GM21381 (cell line): ENCODE data around the gene EPAS1.

Experiments
- ATAC-seq: cut with Tn5 transposase; IDR thresholded peaks from one replicate; pipeline ENCODE4 v1.9.1; 2021; ENCODE audit warnings: mild to moderate bottlenecking, moderate library complexity; ENCODE audit not compliant: unreplicated experiment

Gene EPAS1

DNA sequence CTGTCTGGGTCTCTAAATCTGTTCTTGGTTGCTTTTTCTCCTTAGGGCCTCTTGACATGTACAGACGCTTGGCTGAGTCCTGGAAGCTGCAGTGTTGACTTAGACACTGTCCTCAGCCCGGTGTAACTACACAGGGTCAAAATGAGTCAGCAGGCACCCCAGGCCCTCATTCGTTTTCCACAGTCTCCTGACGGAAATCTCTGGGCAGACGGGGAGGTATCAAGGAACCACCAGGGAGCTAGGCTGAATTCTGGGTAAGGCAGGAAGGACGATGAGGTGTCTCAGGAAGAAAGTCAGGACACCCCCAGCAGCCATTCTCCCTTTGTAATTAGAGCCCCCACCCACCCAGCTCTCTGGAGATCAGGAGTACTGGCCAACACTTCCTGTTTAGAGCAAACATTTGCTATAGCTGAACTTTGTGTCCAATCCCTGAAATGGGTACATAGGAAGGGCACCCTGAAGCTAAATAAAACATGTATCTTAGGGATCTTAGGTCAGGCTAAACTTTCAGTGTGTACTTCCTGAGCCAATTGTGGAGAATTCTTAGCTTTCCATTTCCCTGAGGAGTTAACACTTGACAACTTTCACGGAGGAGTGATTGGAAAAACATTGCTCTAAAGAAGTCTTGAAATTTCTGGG, 23.9 kb upstream of the EPAS1 start:
- no peak for ATAC-seq

GRCh38 chr2:46273919-46274318, 23.3 kb upstream of the EPAS1 start:
- ATAC-seq, result no peak

DNA sequence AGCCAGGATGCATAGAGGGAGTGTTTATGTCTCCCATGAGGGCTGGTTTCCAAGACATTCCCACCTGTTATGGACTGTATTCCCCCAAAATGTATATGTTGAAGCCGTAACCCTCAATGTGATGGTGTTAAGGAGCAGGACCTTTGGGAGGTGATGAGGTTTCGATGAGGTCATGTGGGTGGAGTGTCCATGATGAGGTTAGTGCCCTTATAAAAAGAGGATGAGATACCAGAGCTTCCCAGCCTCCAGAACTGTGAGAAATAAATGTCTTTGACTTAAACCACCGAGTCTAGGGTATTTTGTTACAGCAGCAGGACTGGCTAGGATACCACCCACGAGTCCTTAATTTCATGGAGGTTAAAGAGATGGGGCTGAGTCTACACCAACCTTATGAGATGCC, 22.6 kb upstream of the EPAS1 start:
- no peak for ATAC-seq

DNA sequence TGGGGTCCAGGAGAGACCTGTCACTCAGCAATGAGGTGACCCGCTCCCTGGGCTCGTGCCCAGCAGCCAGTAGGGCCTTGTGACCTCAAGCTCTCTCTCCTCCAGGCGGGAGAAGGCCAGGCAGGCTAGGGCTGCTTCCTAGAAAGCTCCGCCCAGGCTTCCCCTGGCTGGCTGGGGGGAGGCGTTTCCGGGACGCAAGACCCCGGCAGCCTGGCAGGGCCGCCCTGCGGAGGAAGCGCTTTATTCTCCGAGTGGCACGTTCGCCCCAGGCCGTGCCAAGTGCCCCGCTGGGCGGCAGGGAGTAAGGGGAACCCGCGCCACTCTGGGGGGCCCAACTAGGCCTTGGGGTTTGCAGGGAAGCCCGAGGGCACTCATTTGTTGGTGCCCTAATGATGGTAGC, 21.2 kb upstream of the EPAS1 start:
- no peak for ATAC-seq

DNA sequence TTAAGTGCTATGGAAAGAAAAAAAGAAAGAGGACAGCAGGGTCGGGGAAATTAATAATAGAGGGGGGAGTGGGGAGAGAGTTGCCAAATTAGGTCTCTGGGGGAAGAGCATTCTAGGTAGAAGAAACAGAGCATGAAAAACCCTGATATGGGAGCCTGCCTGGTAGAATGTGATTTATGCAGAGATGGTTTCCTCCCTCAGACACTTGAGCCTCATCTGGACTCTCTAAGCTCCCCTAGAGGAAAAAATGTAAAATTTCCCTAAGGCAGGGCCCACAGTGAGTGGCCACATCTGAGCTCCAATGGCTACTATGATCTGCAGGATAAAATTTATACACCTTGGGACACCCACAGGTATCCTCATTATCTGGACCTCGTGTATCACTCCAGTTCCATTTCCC, 20.6 kb upstream of the EPAS1 start:
- ATAC-seq, result no peak

DNA sequence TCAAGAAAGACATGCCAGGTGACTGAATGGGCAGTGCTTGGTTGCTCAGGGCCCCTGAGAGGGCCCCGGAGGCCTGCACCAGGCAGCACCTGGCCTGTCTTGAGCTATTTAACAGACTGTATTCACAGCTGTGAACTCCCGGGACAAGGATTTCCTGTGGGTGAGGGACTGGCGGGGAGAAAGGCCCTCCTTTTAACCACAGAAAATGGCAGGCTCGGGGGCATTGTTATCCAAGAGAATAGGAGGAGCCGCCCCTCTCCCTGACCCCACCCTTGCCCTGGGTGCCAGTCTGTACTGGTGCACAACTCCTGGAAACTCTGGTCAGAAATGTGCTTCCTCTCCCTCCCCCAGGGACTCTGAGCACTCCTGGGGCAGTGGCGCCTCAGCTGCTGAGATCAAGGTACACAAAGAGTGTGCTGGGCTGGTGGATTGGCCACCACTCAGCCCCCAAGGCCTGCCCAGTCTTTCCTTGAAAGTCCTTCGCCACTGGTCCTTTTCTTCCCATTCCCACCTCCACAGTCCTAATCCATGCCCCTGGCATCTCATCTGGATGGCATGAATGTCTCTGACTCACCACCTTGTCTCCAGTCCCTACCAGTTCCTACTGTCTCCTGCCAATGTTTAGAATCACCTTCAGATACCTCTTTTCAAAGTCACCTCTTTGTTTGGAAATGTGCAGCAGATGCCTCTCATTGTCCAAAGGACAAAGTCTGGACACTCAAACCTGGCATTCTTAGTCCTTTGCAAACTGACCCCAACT, 19.6 kb upstream of the EPAS1 start:
- ATAC-seq, result no peak

- no peak for ATAC-seq
Measured at GRCh38 chr2:46278952-46279351, 18.3 kb upstream of the EPAS1 start.

DNA sequence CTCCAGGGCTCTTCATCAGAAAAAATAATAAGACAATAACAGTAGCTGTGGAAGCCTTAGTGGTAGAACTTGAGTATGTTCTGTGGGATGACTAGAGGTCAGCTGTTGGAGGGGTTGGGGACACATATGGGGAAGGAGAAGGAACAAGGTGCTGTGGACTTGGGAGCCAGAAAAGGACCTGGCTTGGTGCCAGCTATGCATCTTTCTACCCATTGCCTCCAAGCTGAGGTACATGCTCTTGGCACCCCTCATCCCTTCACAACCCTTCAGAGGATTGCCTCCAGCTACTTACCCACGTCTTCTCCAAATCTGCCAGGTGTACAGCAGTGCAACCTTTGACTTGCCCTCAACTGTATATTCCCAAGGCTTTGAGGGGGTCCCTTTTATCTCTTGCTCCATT, 15.3 kb upstream of the EPAS1 start:
- no peak for ATAC-seq

GRCh38 chr2:46283693-46284092, 13.5 kb upstream of the EPAS1 start:
- no peak for ATAC-seq

DNA sequence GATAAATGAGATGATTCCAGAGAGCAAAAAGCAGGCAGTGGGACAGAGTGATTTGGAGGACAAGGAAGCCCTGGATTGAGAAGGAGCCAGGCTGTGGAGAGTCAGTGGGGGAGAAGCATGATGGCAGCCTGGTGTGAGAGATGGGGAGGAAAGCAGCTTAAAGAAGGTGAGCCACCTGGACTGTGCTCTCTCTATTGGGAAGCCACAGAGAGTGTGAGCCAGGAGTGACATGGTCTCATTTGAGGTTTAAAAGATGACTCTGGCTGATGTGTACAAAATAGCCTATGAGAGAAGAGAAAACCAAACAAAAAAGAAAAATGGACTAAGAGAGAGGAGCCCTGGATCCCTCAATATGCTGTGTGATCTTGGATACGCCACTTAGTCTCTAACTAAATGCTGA, 12.9 kb upstream of the EPAS1 start:
- no peak for ATAC-seq

- no peak for ATAC-seq
Measured at GRCh38 chr2:46284796-46285195, 12.4 kb upstream of the EPAS1 start.

- ATAC-seq, result no peak
Measured at GRCh38 chr2:46286715-46287114, 10.5 kb upstream of the EPAS1 start.

GRCh38 chr2:46290078-46290477, 7.1 kb upstream of the EPAS1 start:
- no peak for ATAC-seq

DNA sequence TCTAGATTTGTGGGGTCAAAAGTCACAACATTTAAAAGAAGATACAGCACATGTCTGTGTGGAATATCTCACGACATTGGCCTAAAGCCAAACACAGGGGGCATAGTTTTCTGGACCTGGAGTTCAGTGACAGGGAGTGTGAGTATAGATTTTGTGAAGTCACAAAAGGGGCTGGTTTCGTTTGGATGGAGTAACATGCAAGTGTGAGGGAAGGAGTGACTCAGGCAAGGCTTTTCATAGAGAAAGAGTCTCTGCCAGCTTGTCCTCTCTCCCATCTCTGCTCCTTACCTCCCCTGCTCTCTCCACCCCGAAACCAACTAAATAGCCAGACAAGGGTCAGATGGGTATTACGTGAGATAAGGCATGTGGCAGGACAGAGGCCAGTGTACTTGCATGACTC, 3.7 kb upstream of the EPAS1 start:
- ATAC-seq, result no peak

GRCh38 chr2:46294176-46294836, 2.9 kb upstream of the EPAS1 start:
- ATAC-seq, result no peak

GRCh38 chr2:46296216-46296839, 879 bp upstream of the EPAS1 start:
- no peak for ATAC-seq

DNA sequence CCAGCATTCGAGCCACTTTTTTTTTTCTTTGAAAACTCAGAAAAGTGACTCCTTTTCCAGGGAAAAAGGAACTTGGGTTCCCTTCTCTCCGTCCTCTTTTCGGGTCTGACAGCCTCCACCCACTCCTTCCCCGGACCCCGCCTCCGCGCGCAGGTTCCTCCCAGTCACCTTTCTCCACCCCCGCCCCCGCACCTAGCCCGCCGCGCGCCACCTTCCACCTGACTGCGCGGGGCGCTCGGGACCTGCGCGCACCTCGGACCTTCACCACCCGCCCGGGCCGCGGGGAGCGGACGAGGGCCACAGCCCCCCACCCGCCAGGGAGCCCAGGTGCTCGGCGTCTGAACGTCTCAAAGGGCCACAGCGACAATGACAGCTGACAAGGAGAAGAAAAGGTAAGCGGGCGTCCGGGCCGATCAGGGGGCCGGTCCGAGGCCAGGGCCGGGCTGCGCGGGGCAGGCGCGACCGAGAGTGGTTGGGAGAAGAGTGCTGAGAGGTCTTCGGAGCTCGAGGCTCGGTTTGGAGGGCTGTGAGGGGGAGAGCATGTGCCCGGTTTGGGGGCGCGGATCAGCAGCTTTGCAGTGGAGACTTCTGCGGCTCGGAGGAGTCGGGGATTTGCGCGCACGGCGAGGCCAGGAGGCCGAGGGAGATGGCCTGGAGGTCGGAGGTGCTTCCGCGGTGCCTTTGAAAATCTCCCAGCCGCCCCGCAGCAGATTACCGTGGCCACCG, 502 bp downstream of the EPAS1 start:
- peak; percentile 30 for ATAC-seq

GRCh38 chr2:46298272-46298521, 990 bp downstream of the EPAS1 start:
- ATAC-seq, result no peak

DNA sequence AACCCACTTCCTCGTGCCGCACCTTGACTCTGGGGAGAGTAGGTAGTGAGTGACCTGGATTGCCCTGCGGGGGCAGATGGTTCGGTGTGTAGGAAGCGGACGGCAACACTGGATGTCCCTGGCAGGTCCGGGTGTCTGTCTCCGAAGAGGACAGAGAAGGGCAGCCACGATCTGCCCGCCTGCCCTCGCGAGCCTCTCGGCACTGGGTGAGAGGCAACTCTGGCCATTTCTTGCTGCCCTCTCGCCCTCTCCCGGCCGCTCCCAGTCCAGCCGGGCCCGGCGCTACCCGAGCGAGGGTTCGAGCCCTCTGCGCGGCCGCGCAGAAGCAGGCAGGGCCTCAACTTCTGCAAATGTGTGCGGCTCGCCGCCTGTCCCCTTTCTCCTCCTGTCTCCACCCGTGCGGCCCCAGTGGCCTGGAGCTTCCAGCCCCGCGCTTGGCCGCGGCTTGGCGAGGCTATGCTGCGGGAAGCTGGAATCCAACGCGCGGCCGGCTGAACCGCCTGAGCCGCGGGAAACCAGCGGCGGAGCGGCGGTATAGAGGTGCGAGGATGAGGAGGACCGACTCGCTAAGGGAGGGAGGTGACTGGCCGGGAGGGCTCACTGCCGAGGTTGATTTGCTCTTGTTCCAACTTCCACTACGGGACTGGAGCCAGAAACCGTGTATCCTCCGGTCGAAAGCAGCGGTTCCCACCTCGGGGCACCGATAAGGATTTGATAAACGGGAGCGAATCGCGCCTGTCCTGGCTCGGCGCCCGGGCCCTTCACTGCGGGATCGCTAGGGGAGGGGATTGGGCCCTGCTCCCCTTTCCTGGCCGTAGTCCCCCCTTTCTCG, 1.5 kb downstream of the EPAS1 start:
- ATAC-seq, result no peak
